UCSD-AML1 (cell line): ENCODE data around the gene HOXB8.

ENCODE experiments used
- DNase-seq: peaks from one replicate; lab custom pipeline; 2025; ENCODE audit not compliant: unreplicated experiment; lab: John Stamatoyannopoulos, UW

The HOXB8 gene

DNA sequence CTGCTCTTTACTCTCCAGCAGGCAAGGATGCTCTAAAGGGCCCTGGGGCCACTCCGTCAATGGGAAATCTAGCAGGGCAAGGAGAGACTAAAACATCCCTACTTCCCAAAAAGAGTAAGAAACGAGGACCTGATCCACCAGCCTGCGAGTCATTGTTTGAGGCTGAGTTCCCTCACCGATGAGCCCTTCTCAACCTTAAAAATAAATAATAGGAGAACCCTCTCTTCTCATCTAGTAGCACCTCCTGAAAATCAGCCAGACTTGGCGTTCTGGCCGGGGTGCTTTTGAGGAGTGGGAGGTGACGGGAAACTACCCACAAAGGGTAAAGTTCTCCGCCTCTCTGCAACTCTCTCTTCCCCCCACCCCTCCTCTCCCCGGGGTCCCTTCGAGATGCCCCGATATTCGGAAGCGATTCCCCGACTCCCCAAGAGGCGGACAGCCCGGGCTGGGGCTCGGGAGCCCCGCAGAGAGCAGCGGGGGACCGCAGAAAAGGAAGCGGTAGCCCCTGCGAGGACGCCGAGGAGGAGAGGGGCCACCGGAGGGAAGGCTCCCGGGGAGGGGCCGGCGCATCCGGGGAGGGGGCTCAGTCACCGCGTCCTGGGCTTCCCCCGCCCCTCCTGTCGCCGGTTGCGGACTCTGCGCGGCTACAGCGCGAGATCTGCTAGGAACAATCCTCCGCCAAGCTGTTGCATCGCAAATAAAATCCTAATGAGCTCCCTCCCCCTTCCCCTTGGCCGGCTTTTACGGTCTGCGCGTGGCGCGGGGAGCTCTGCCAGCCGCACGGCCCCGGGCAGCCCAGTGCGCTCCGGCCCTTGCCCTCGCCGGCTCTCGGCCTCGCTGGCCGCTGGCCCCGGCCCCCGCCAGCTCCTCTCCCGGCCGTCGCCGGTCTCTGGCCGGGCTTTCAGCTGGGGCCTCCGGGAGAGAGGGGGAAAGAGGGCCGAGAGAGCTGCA is 9.7 kb upstream of the HOXB8 start:
- no peak for DNase-seq

DNA sequence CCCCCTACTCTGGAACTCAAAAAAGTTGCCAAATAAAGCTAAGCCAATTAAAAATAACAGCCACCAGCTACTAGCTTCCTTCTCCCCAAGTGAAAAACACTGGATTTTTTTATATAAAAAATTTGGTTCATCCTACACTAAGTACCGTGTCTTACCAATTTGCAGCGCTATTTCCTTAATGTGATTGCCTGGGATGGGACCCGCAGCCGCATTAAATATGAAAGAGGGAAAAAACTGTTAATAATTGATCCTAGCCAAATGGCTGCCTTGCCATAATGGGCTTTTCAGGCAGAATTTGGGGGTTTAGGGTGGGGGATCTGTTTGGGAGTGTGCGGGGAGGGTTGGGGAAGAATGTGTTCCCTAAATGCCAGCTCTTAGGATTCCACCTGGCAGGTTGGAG is 9.0 kb upstream of the HOXB8 start:
- no peak for DNase-seq

DNA sequence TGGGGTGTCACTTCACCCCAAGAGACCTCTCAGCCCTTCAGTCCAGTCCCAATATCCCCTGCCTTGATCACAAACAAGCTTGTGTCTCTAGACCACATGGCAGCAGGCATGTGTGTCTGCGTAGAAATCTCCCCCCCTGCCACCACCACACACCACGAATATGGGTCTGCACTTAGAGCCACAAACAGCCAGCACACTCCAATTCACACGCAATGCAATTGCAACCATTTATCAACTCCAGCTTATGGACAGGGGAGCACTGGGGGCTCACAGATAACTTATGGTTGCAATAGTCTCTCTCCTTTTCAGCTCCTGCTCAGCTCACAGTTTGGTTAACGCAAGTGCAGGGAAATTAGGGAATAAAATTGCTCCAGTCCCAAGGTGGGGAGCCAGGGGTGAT is 8.5 kb upstream of the HOXB8 start:
- no peak for DNase-seq

DNA sequence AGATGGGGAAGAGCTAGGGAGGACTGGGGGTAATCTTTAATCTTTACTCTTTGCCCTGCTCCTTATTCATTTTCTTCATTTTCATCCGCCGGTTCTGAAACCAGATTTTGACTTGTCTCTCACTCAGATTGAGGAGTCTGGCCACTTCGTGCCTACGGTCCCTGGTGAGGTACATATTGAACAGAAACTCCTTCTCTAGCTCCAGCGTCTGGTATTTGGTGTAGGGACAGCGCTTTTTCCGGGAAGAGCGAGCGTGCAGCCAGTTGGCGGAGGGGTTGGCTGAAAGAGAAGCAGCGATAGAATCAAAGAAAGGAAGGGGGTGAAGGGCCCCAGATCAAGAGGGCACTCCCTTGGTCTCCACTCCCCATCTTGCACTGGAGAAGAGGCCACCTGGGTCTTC is 7.8 kb upstream of the HOXB8 start:
- no peak for DNase-seq

DNA sequence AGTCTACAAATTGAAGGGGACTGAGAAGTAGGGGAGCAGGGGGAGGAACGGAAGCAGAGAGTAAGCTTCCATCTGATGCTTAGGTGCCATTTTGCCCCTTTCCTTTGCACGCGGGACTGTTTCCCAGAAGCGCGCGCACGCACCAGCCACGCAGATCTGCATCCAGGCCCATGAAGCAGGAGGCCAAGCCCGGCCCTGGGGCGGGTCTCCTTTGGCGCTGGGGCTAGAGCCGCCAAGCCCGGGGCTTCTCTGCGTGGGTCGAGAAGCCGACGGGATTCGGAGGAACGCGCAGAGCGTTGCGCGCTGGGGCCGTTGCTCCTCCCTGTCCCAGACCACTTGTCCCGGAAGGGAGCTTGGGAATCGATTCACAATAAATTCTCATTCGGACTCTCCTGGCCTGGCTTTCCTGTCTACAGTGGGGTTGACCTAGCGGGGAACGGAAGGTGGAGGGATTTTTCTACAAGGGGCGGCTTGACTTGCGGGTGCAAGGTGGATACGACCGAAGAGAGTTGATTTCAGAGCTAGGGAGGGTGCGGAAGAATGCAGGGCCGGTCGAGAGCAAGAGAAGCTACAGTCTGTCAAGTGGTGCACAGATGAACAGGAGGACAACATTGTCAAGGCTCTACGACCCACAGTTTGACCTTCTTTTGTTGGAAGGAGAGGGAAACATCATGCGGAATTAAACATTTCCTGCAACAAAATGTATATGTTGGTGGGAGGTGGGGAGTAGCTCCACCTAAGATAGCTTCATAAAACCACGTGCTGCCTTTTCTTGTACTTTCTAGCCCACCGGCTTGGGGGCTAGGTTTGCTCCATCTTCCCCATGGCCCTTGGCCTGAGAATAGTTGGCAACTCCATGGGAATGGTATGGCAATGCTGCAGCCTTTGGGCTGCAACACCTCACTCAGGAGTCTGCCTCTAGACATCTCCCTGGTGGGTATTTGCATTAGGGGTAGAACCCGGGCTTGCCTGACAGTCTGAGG is 6.6 kb upstream of the HOXB8 start:
- DNase-seq, result no peak

DNA sequence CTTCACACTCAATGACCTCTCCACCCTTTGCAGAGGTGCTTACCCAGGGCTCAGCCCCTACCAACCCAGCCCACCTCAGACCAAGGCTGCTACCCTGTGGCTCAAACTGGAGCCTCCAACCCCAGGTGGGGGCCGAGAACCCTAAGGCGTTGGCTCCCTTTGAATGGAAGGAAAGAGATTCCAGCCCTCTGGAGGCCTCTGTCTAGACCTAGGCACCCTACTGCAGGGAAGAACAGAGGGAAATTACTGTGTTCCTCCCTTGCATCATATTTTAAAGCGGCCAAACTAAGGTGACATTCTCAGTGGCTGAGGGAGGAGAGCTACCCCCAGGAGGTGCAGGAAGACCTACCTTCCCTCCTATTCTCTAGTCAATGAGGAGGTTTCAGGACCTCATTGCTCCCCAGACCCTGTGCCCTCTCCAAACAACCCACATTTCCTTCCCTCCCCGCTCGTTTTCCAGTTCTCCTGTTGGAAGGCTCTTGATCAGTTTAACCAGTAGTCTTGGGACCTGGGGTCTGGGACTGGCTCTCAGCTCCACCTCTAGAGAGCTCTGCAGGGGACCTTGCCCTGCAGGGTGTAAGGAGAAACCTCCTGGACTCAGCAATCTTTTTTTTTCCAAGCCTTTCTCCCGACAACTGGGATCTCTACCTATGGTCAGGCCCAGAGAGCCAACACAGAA is 5.5 kb upstream of the HOXB8 start:
- no peak for DNase-seq

DNA sequence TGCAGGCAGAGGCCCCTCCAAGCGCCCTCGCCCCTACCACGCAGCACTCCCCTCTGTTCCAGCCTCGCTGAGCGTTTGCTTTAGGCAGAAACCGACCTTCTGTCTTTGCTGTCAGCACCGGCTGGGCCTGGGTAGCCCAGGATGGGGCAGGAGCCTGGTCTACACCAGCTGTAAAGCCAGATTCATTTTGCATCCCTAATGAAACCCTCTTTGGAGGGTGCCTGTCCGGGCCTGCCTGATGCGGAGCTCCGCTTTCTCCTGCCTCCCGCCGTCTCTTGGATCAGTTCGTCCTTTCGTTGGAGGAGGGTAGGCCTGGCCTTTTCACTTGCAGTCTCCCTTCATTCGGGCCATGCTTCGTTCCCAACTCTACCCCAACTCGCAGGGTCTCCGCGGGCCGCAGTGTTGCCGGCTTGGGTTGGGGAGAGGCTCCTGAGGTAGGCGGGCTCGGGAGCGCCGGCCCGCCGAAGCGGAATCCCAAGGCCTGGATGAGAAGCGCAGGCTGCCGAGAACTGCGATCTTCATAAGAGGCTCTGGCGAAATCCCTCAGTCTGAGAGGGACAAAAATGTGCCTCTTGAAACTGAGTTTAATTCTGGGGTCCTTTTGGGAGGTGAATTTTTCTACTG is 4.8 kb upstream of the HOXB8 start:
- no peak for DNase-seq

DNA sequence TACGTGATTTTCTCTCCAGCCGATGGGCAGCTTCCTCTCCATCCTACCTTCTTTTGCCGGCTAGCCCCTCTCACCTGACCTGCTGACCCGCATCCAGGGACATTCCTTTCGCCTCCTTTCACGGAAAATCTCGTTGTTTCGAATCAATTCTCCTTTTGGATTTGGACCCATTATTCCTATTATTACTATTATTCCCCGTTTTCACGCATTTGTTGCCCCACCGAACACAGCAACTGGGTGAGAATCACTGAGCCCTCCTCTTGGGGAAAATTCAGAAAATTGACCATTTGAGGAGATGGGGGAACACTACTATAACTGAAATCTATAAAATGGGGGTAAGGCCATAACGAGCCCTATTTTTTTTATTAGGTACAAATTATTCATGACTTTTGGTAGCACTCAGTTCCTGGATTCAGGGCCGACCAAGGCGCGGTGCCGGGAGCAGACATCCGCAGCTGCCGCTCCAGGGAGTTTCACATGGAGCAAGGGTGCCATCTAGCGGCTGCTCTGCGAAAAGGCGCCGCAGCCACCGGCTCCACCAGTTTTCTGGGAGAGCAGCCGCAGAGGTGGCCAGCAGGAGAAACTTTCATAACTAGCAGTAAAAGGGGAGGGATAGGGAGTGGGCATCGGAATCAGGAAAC is 3.3 kb upstream of the HOXB8 start:
- peak; percentile 80 for DNase-seq

DNA sequence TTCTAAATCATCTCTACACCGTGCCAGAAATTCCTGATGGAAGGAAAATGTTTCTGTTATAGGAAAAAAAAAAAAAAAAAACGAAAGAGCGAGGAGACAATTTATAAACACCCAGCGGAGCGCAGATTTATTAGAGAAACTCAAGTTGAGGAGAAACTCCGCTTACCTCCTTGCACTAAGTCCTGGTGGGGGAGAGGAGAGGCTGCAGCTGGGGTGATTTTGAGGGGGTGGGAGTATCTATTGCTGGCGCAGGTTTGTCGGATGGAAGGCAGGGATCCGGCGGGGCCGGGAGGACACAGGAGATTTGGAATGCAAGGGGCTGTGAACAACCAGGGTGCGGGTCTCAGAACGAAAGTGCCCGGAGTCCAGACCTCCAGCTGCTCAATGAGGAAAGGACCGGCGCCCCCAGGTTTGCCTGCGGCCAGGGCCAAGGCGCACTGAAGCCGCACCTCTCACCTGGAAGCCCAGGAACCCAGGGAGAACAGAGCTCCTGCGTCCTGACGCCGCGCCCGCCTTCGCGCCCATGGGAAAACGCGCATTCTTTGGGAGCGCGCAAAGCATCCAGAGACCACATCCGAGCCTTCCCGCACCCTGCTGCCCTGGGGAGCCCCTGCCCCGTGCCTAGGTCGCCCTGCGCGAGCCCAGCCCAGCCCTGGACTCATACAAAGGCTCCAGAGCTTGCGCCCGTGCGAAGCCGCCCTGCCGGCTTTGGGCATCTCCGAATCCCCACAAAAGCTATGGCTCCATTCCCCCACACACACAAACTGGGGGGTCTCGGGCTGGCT is 2.6 kb upstream of the HOXB8 start:
- DNase-seq, result no peak

DNA sequence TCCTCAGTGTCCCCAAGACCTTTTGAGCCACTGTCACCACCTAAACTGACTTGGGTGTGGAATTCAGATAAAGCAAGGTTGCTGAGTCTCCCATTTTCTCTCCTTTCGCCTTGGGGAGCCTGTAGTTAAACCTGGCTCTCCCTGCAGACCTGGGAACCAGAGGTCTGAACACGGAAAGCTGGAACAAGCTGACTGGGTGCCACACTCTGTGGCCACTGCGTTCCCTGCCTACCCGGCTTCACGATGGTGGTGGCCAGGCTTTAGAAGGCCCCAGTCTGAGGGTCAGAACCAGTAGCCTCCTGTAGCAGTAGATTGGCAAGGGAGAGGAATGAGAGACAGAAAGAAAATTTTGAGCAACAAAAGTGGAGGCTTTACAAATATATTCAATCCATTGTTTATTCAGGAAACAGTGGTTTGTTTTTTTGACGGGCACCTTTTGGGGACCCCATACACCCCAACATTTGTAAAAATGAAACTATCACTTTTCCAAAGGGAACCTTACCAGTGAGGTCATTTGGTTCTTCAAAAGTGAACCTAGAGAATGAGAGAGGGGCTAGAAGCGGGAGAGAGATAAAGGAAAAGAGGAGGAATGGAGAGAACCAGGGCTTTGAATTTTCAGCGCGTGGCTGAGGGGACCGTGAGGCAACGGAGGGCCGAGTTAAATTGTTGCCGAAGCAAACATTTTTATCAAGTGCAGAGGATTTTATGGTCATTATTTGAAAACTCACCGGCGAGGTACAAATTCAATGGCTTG is 1.8 kb upstream of the HOXB8 start:
- no peak for DNase-seq

DNA sequence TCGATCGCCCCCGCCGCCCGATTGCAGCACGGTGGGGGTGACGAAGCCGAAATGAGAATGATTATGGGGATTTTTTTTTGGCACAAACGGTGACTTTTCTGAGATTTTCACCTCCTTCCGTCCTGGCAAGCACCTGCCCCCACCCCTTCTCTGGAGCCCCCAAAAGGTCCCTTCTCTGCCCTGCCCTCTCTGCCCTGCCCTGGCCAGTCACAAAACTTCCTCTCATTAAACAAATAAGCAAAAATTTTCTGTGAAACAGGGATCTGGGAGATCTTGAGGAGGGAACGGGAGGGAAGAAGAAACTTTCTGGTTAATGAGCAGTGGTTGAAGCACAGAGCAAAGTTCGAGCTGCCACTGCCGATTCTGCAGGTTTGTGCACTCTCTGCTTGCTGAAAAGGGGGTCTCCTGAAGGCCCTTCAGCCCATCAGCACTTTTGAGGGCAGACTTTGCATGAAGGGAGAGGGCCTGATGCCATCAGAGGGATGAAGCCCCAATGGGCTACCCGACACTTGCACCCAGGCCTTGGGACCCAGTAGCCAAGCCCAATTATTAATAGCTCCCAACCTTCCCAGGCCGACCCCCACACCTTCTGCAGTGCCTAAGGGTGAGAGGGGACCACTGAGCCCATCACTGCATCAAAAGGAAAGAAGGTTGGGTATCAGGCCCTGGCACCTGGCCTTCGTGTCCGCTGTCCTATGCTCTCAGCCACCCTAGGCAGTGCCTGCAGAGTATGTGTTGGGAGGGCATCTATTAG is 1.0 kb upstream of the HOXB8 start:
- DNase-seq, result no peak

DNA sequence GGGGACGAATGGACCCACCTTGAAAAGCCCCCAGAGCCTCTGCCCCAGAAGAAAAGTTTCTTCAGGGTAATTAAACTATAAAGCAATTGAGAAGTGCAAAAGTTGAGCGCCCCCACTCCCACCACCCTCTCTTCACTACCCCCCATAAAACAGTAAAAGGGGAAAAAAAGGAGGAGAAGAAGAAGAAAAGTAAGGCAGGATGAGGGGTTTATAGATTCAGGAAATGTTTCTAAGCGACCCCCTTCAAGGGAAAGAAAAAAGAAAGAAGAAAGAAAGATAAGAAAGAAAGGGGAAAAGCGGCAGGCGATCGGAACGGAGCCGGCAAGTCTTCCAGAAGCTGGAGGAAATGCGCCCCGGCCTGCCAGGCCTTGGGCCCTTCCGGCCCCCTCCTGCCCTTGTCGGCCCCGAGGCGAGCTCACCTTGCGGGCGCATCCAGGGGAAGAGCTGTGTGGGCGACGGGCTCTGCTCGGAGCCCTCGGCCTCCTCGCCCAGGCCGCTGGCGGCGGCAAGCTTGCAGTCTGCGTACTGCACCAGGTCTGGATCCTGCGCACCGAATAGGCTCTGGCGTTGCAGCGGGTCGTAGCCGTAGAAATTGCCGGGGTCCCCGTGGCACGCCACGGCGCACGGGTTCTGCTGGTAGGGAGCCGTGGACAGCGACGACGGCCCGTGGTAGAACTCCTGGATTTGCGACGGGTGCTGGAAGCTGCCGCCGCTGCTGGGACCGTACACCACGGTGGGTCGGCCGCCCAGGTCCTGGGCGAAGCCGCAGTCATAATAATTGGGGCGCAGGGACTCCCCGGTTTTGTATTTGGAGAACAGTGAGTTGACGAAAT is 1.0 kb downstream of the HOXB8 start:
- DNase-seq, result no peak

DNA sequence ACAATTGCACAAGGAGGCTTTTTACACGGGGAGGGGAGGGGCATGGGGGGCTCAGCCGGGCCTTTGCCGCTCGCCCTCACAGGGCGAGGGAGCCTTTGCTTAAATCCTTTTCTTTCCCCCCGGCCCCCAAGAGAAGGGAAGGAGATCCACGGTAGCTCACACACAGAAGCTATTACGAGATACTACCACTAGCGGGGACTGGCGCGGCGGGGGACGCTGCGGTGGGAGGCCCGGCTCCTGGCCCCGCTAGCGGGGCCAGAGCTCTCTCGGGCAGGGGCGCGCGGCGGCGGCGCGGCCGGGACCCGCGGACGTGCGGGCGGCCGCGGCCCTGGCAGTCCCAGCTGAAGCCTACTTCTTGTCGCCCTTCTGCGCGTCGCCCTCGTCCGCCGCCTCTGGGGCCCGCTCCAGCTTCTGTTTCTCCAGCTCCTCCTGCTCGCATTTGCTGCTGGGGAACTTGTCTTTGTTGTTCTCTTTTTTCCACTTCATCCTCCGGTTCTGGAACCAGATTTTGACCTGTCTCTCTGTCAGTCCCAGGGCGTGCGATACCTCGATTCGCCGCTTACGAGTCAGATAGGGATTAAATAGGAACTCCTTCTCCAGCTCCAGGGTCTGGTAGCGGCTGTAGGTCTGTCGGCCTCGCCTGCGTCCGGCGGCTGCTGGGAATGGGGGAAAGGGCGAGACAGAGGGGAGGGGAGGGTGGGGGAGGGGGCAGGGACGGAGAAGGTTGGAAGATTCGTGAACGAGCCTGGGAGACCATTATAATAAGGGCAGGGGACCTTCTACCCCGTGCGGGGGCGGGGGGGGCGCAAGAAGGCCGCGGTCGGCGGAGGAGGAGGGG is 2.0 kb downstream of the HOXB8 start:
- DNase-seq, result peak; percentile 25

DNA sequence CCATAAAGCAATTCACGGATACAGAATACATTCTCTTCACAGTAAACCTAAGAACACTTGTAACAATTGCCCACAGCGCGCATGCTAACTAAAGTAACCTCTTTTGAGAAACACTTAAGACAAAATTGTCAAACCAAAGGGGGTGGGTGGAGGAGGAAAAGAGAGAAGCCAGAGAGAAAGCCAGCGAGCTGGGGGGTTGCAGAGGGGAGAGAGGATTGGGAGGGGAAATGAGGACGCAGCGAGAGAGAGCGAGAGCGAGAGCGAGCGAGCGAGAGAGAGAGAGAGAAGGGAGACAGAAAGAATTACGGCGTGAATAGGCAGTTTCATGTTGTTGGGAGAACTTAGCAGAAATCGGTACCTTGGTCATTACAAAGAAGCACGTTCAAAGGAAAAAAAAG is 2.6 kb downstream of the HOXB8 start:
- DNase-seq, result no peak

DNA sequence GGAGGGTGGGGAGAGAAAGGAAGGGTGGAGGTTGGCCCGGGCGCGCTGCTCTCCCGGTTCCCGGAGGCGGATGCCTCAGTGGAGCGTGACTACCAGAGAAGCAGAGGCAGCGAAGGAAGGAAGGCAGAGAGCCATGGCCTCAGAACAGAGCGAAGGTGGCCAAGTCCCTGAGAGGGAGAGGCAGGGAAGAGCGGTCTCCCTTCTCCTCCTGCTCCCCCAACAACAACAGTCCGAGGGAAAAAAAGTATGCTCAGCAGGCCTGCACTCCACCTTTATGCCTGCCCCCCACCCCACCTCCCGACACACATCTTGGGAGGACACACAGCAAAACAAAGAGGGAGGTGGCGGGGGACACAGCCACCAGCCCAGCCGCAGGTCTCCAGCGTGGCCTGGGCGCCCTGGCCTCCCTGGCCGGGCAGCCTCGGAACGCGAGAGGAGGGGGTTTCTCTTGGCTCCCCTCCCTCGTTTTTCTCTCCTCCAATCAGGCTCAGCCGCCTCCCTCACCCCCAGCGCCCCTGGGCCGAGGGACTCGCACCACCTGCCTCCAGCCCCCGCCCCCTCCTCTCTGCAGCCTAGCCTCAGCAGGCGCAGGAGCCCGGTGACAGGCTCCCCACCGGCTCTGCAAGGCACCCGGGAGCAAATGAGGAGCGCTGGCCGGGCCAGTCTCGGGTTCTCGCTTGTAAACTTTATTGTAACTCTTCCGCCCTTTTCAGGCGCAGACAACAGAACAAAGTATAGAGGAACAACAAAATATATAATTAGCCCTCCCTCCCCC is 3.2 kb downstream of the HOXB8 start:
- DNase-seq, result no peak

DNA sequence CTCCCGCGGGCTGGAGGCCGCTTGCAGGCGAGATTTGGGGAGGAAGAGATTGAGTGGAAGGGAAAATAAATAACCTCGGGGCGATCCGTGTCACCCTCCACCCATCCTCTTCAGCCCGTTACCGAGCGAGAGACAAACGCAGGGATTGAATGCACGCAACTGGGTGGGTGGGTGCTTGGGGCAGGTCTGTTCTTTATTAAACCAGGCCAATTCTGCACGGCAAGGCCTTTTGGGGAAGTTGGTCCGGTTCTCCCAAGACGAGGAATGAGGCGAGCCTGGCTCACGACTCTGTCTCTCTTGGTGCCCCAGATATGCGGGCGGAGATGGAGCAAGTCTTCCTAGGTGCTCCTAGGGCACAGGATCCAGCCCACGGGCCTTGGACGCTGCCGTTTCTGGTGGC is 3.9 kb downstream of the HOXB8 start:
- no peak for DNase-seq
